Measurements from ENCODE around the gene PI4KA.

The PI4KA gene

DNA sequence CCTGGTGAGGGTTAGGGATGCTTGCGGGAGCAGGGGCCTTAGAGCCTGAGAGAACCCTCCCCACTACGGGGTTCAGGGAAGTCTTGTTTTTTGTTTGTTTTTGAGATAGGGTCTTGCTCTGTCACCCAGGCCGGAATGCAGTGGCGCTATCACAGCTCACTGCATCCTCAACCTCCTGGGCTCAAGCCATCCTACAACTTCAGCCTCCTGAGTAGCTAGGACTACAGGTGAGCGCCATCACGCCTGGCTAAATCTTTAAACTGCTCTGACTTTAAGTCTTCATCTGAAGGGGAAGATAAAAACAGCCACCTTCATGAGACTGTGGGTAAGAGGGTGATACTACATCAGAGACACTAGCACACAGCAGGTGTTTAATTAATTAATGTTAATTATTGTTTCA, 56.2 kb downstream of the PI4KA start:
- H3K4me3 ChIP-seq (replicated peaks in 1 of 2; ENCODE audit: low read depth in 2 of 2, low read length in 2 of 2): no peak overlapping the region
- TF ChIP-seq, protein P1, sequence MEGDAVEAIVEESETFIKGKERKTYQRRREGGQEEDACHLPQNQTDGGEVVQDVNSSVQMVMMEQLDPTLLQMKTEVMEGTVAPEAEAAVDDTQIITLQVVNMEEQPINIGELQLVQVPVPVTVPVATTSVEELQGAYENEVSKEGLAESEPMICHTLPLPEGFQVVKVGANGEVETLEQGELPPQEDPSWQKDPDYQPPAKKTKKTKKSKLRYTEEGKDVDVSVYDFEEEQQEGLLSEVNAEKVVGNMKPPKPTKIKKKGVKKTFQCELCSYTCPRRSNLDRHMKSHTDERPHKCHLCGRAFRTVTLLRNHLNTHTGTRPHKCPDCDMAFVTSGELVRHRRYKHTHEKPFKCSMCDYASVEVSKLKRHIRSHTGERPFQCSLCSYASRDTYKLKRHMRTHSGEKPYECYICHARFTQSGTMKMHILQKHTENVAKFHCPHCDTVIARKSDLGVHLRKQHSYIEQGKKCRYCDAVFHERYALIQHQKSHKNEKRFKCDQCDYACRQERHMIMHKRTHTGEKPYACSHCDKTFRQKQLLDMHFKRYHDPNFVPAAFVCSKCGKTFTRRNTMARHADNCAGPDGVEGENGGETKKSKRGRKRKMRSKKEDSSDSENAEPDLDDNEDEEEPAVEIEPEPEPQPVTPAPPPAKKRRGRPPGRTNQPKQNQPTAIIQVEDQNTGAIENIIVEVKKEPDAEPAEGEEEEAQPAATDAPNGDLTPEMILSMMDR (IDR thresholded peaks at IDR 0.05; ENCODE audit: low read depth, low read length): no peak
- no peak for DNase-seq (ENCODE audit: low read depth in 2 of 2)

DNA sequence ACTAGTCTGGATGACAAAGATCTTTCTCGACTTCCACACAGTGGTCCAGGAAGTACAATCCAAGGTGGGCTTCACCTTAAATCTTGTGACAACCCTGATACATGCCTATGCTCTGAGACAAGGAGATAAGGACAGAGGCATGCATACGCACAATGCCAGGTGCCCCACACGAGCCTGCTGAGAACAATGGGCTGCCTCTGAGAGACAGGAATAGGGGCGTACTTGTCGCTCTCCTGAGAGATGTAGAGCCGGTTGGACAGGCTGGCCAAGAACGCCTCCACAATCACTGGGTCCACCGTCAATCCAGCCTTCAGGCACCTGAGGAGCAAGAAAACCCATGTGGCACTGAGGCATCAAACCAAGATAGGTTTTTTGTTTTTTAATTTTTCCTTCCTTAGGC, 59.2 kb downstream of the PI4KA start:
- no peak overlapping the region for H3K4me3 ChIP-seq (replicated peaks in 1 of 2; ENCODE audit: low read depth in 2 of 2, low read length in 2 of 2)
- DNase-seq (ENCODE audit: low read depth in 2 of 2): no peak
- TF ChIP-seq, protein P1 (IDR thresholded peaks at IDR 0.05; ENCODE audit: low read depth, low read length): no peak

DNA sequence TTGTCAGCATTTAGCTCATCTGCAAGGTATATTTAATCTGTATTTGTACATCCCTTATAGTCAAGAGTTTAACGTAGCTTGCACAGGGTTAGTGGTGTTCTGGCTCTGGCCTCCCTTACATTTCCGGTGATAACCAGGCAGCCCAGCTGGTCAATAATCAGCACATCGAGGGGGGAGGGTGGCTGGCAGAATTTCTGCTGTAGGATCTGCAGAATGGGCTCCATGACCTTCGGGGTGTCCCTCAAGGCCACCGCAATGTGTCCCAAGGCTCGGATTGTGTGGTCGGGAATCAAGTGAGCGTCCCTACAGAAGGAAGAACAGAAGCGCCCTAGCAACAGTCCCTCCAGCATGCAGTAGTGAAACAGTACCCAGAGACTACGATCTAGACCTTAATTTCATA, 59.6 kb downstream of the PI4KA start:
- TF ChIP-seq, protein P1 (IDR thresholded peaks at IDR 0.05; ENCODE audit: low read depth, low read length): no peak
- DNase-seq (ENCODE audit: low read depth in 2 of 2): no peak
- H3K4me3 ChIP-seq (replicated peaks in 1 of 2; ENCODE audit: low read depth in 2 of 2, low read length in 2 of 2): no peak overlapping the region

DNA sequence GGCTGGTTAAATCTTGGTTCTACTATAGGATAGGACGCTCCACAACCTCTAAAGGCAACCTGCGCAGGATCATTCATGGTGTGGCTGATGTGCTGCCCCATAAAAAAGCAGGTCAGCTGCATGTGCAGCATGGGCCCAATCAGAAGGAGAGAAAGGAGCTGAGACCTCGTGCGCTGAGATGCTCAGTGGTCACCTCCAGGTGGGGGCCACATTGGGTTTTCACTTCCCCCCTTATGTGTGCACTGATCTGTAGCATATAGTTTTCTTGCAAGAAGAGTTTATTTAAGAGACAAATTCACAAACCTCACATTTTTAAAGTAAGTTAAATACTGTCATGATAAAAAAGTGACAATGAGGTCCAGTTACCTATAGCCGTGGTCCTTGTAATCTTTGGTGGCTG, 60.4 kb downstream of the PI4KA start:
- TF ChIP-seq, protein P1 (IDR thresholded peaks at IDR 0.05; ENCODE audit: low read depth, low read length): no peak
- no peak overlapping the region for H3K4me3 ChIP-seq (replicated peaks in 1 of 2; ENCODE audit: low read depth in 2 of 2, low read length in 2 of 2)
- no peak for DNase-seq (ENCODE audit: low read depth in 2 of 2)

DNA sequence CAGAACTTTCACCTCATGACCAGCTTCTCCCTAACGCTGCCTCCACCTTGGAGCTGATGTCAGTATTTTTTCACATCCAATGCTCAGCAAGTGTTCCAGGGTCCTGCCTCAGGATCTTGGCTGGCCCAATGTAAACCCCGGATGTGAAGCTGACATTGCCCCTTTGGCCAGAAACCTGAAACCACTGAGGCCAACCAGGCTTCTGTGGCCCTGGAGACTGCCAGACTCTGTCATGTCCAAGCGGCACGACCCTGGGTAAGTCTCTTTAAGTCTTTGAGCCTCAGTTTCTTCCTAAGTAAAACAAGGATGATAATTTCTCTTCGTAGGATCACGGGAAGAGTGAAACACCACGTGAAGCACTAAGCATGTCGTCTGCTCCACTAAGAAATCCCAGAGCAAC, 61.9 kb downstream of the PI4KA start:
- no peak for DNase-seq (ENCODE audit: low read depth in 2 of 2)
- TF ChIP-seq, protein P1 (IDR thresholded peaks at IDR 0.05; ENCODE audit: low read depth, low read length): no peak
- no peak overlapping the region for H3K4me3 ChIP-seq (replicated peaks in 1 of 2; ENCODE audit: low read depth in 2 of 2, low read length in 2 of 2)

DNA sequence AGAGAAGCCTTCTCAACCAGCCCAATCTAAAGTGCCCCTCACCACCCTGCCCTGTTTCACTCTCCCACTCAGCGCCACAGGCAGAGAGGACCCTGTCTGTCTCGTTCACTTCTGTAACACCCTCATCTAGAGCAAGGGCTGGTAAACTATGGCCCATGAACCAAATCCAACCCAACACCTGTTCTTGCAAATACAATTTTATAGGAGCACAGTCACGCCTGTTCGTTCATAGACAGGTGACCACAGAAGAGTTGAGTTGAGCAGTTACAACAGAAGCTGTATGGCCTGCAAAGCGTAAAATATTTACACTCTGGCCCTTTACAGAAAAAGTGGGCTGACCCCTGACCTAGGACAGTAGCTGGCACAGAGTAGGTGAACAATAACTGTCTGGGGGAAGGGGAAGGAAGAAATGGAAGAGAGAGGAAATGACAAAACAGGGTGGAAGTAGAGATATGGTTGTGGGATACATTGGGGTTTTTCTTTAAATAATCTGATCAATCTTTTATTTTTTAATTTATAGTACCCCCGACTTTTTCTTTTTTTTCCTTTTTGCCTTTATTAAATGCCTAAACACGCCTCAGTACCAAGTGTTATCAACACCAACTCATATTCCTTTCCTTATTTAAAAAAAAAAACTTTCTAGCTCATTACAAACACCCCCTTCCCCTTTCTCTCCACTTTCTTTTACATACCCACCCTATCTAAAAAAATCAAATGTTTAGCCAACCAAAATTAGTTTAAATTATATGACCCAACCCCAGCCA, 63.8 kb downstream of the PI4KA start:
- no peak overlapping the region for H3K4me3 ChIP-seq (replicated peaks in 1 of 2; ENCODE audit: low read depth in 2 of 2, low read length in 2 of 2)
- no peak for DNase-seq (ENCODE audit: low read depth in 2 of 2)
- TF ChIP-seq, protein P1 (IDR thresholded peaks at IDR 0.05; ENCODE audit: low read depth, low read length): no peak

Measured in cardiac fibroblast (primary cell).